GM19467 (cell line): ENCODE results near the gene SYCP2.
"Not testable (repeated sequence)": the region's sequence is repeated elsewhere in the genome, so short reads cannot be mapped to it uniquely, and the experiment has no call there.

ENCODE experiments used
- ATAC-seq: cut with Tn5 transposase; IDR thresholded peaks from one replicate; pipeline ENCODE4 v1.9.1; 2021; ENCODE audit warnings: mild to moderate bottlenecking, moderate library complexity; ENCODE audit not compliant: unreplicated experiment

The SYCP2 gene

GRCh38 chr20:59912609-59913008, 20.8 kb downstream of the SYCP2 start:
- ATAC-seq: no peak

GRCh38 chr20:59911041-59911440, 22.4 kb downstream of the SYCP2 start:
- no peak for ATAC-seq

- no peak for ATAC-seq
These were observed 24.6 kb downstream of the SYCP2 start for GRCh38 chr20:59908855-59909254.

- no peak for ATAC-seq
These were observed 29.8 kb downstream of the SYCP2 start for GRCh38 chr20:59903621-59904020.

GRCh38 chr20:59902470-59902869, 31.0 kb downstream of the SYCP2 start:
- ATAC-seq: no peak

GRCh38 chr20:59895908-59896307, 37.5 kb downstream of the SYCP2 start:
- ATAC-seq: no peak

GRCh38 chr20:59891581-59891980, 41.9 kb downstream of the SYCP2 start:
- no peak for ATAC-seq

- not testable (repeated sequence) for ATAC-seq
These were observed 43.4 kb downstream of the SYCP2 start for GRCh38 chr20:59890035-59890434.

GRCh38 chr20:59888050-59888449, 45.4 kb downstream of the SYCP2 start:
- ATAC-seq: no peak

- no peak for ATAC-seq
These were observed 48.9 kb downstream of the SYCP2 start for GRCh38 chr20:59884494-59884893.

- no peak for ATAC-seq
These were observed 53.2 kb downstream of the SYCP2 start for GRCh38 chr20:59880198-59880597.

- ATAC-seq: no peak
These were observed 60.0 kb downstream of the SYCP2 start for GRCh38 chr20:59873409-59873808.

GRCh38 chr20:59871096-59871495, 62.3 kb downstream of the SYCP2 start:
- no peak for ATAC-seq

- ATAC-seq: no peak
These were observed 67.1 kb downstream of the SYCP2 start for GRCh38 chr20:59866338-59866737.

- no peak for ATAC-seq
These were observed 68.7 kb downstream of the SYCP2 start for GRCh38 chr20:59864726-59865125.

GRCh38 chr20:59863058-59863457, 70.4 kb downstream of the SYCP2 start:
- no peak for ATAC-seq

GRCh38 chr20:59861401-59861800, 72.0 kb downstream of the SYCP2 start:
- ATAC-seq: no peak

- ATAC-seq: no peak
These were observed 75.0 kb downstream of the SYCP2 start for GRCh38 chr20:59858425-59858824.

GRCh38 chr20:59857966-59858365, 75.5 kb downstream of the SYCP2 start:
- ATAC-seq: no peak

GRCh38 chr20:59856941-59857340, 76.5 kb downstream of the SYCP2 start:
- not testable (repeated sequence) for ATAC-seq

- ATAC-seq: not testable (repeated sequence)
These were observed 76.9 kb downstream of the SYCP2 start for GRCh38 chr20:59856526-59856925.

GRCh38 chr20:59850018-59850641, 83.3 kb downstream of the SYCP2 start:
- ATAC-seq: no peak

GRCh38 chr20:59848182-59848581, 85.3 kb downstream of the SYCP2 start:
- ATAC-seq: no peak
